Endothelial cell of umbilical vein (primary cell): ENCODE results near the gene CELSR1. TPM values are rescaled to one million over a fixed set of nuclear protein-coding genes. Genes with fewer than 3 reads are reported as not detected.

Experiments used
- BruUV-seq: library from RNA; stranded (reverse); fragments of 400-500 nt; replicated peaks from 2 replicates; lab custom pipeline; 2021; lab: Mats Ljungman, UMichigan
- CTCF ChIA-PET: fragments of 300-600, 350-600 bp; sonication (Branson Sonifier 250); formaldehyde crosslinking; loops from one replicate; lab custom pipeline; 2021; ENCODE audit warnings: antibody characterized with exemption, inconsistent platforms; lab: Charles Lee
- POLR2A ChIA-PET: fragments of 300-600, 350-600 bp; sonication (Branson Sonifier 250); formaldehyde crosslinking; loops from one replicate; lab custom pipeline; 2021; ENCODE audit warnings: antibody characterized with exemption, inconsistent platforms; lab: Charles Lee
- DNase-seq: peaks from one replicate; pipeline ENCODE4 v3.0.0-alpha.2; 2011; ENCODE audit warnings: low read depth, low spot score
- FAIRE-seq: peaks from 2 replicates; lab custom pipeline; 2011; peaks lifted over from hg19 to GRCh38; lab: Jason Lieb, UNC
- H2AFZ ChIP-seq: 2 replicates; pipeline ENCODE4 v1.6.0; 2012; ENCODE audit warnings: low read depth, low read length, control low read depth, inconsistent platforms
- H3K27ac ChIP-seq: 2 replicates; pipeline ENCODE4 v1.5.1; 2011; ENCODE audit warnings: low read depth, mild to moderate bottlenecking, control low read depth, low read length, moderate library complexity; ENCODE audit not compliant: insufficient read depth
- H3K27me3 ChIP-seq, 2 experiments: 2 replicates each; pipeline versions ENCODE4 v1.6.0 to v1.6.1; 2011; ENCODE audit warnings: low read length in 2 of 2, mixed read lengths in 1 of 2; ENCODE audit not compliant: control insufficient read depth in 2 of 2, insufficient read depth in 2 of 2
- H3K36me3 ChIP-seq, 2 experiments: 2 replicates in 1 of 2; 3 replicates in 1 of 2; pipeline ENCODE4 v1.5.1; 2011; ENCODE audit warnings: low read length in 2 of 2, mild to moderate bottlenecking in 1 of 2, moderate library complexity in 1 of 2; ENCODE audit not compliant: control insufficient read depth in 2 of 2, insufficient read depth in 2 of 2; ENCODE audit errors: extremely low read depth in 1 of 2
- H3K4me1 ChIP-seq: 3 replicates; pipeline ENCODE4 v1.5.1; 2011; ENCODE audit warnings: mild to moderate bottlenecking, low read length; ENCODE audit not compliant: control insufficient read depth, insufficient read depth; ENCODE audit errors: extremely low read depth
- H3K4me2 ChIP-seq: 2 replicates; pipeline ENCODE4 v1.6.1; 2011; ENCODE audit warnings: low read length, control low read depth, mixed read lengths; ENCODE audit not compliant: insufficient read depth
- H3K4me3 ChIP-seq, 3 experiments: fragments of 200-600 bp in 1 of 3; sonication (generic), shearing (Covaris generic) in 1 of 3; replicated peaks in 1 of 3; 2 replicates each; pipeline ENCODE4 v1.5.1; 2011 to 2016; ENCODE audit warnings: control low read depth in 3 of 3, low read length in 3 of 3, mild to moderate bottlenecking in 2 of 3, inconsistent platforms in 1 of 3, low read depth in 1 of 3, moderate library complexity in 1 of 3; ENCODE audit not compliant: insufficient read depth in 1 of 3
- H3K79me2 ChIP-seq: 2 replicates; pipeline ENCODE4 v1.6.0; 2012; ENCODE audit warnings: low read length, inconsistent platforms; ENCODE audit not compliant: control insufficient read depth, insufficient read depth
- H3K9ac ChIP-seq: replicated peaks from 2 replicates; pipeline ENCODE3; 2011; ENCODE audit warnings: low read length, control low read depth; ENCODE audit not compliant: insufficient read depth; ENCODE audit errors: extremely low read depth
- H3K9me1 ChIP-seq: replicated peaks from 3 replicates; pipeline ENCODE4 v1.6.0; 2011; ENCODE audit warnings: mild to moderate bottlenecking, low read length; ENCODE audit not compliant: control insufficient read depth, insufficient read depth; ENCODE audit errors: extremely low read depth
- H3K9me3 ChIP-seq: replicated peaks from 2 replicates; pipeline ENCODE4 v1.5.1; 2012; ENCODE audit warnings: low read length, inconsistent platforms; ENCODE audit not compliant: control insufficient read depth, insufficient read depth
- H4K20me1 ChIP-seq: replicated peaks from 2 replicates; pipeline ENCODE3; 2011; ENCODE audit warnings: mild to moderate bottlenecking, low read length; ENCODE audit not compliant: control insufficient read depth, insufficient read depth; ENCODE audit errors: extremely low read depth
- CTCF ChIP-seq, 2 donors: IDR thresholded peaks; 1 replicate in 1 of 2; 2 replicates in 1 of 2; pipeline ENCODE4 v1.5.1; 2011; ENCODE audit warnings: low read length in 2 of 2, mild to moderate bottlenecking in 2 of 2, moderate library complexity in 2 of 2, control low read depth in 1 of 2, inconsistent platforms in 1 of 2, low read depth in 1 of 2; ENCODE audit not compliant: insufficient read depth in 1 of 2; ENCODE audit errors: extremely low read depth in 1 of 2
- EZH2 ChIP-seq: IDR thresholded peaks from 2 replicates; pipeline ENCODE4 v1.6.1; 2012; ENCODE audit warnings: borderline replicate concordance, low read depth, mild to moderate bottlenecking, moderate library complexity, low read length, inconsistent platforms; ENCODE audit not compliant: severe bottlenecking
- FOS ChIP-seq: IDR thresholded peaks from 2 replicates; pipeline ENCODE4 v1.6.1; 2011; ENCODE audit warnings: mild to moderate bottlenecking, low read length, moderate library complexity, borderline replicate concordance; ENCODE audit not compliant: insufficient read depth
- GATA2 ChIP-seq: IDR thresholded peaks from 2 replicates; pipeline ENCODE4 v1.7.0; 2011; ENCODE audit warnings: low read depth, mild to moderate bottlenecking, moderate library complexity, mixed read lengths, low read length; ENCODE audit not compliant: insufficient read length, insufficient read depth
- JUN ChIP-seq: IDR thresholded peaks from 2 replicates; pipeline ENCODE4 v1.6.1; 2011; ENCODE audit warnings: borderline replicate concordance, low read depth; ENCODE audit not compliant: insufficient read length, insufficient read depth
- MAX ChIP-seq: IDR thresholded peaks from 2 replicates; pipeline ENCODE4 v1.6.1; 2011; ENCODE audit not compliant: insufficient read depth, insufficient read length
- MYC ChIP-seq: IDR thresholded peaks from one replicate; pipeline ENCODE4 v1.6.1; 2011; ENCODE audit warnings: mild to moderate bottlenecking, low read depth, low read length
- POLR2A ChIP-seq: IDR thresholded peaks from 2 replicates; pipeline ENCODE4 v1.6.1; 2012; ENCODE audit warnings: low read depth, mild to moderate bottlenecking, control low read depth, low read length
- POLR2AphosphoS5 ChIP-seq: IDR thresholded peaks from 2 replicates; pipeline ENCODE4 v1.6.1; 2012; ENCODE audit warnings: low read depth, mild to moderate bottlenecking, control low read depth, low read length, moderate library complexity; ENCODE audit not compliant: insufficient read depth
- dilution Hi-C: fragments of 300-500 bp; cut with MboI; formaldehyde crosslinking; loops from one replicate; pipeline ENCODE4 v1.15.0; 2019; ENCODE audit warnings: low sequenced_read_pairs; ENCODE audit not compliant: extremely low pct_ligation_motif_present
- intact Hi-C: fragments of 100-400 bp; cut with micrococcal nuclease; formaldehyde crosslinking; loops from one replicate; pipeline ENCODE4 v1.10.0; 2022
- polyA plus RNA-seq, 4 experiments: library from polyadenylated mRNA; depleted of rRNA in 3 of 4; stranded (reverse) in 3 of 4; unstranded in 1 of 4; fragments of >200 nt; gene quantifications; 2 replicates each; pipeline versions ENCODE4 v1.2.1 to v1.2.3, GENCODE V29; 2011 to 2012; ENCODE audit warnings: missing spikeins in 1 of 4
- total RNA-seq: library from RNA; stranded (reverse); gene quantifications from 2 replicates; pipeline ENCODE4 v1.2.3, GENCODE V29; 2021

Gene CELSR1
- total and polyA plus RNA-seq, 2 donors (not counting 3 experiments of a cell fraction or from before 2014, with no cell fraction given): 3.7 to 5.4 TPM

- dilution Hi-C loops (no loop called here), intact Hi-C loops (no loop called here)
- no peak for TF ChIP-seq GATA2
- TF ChIP-seq JUN: no peak
- no peak for TF ChIP-seq POLR2AphosphoS5
- TF ChIP-seq POLR2A: no peak
- TF ChIP-seq MAX: no peak
- TF ChIP-seq CTCF (IDR thresholded peaks at IDR 0.05; ENCODE audit: extremely low read depth in 1 of 2, insufficient read depth in 1 of 2, low read depth in 1 of 2, low read length in 2 of 2): no peak
- no peak for TF ChIP-seq MYC
- TF ChIP-seq EZH2: no peak
- no peak for TF ChIP-seq FOS
- no peak overlapping the region for H3K4me2 ChIP-seq
- no peak overlapping the region for H3K27ac ChIP-seq
- no peaks in the 10 kb centered on the region for H3K9me3 ChIP-seq
- ChIA-PET POLR2A (no interaction called here), CTCF (interaction anchor here (2.3 kb wide), 1 partner anchor 42 kb away, joined by 7 read pairs; no protein-coding TSS in a partner anchor)
- no peaks in the 10 kb centered on the region for H3K9me1 ChIP-seq
- H3K27me3 ChIP-seq: no peaks in the 10 kb centered on the region
- H3K4me3 ChIP-seq: no peak overlapping the region
- DNase-seq (no peak), FAIRE-seq (no peak)
- H4K20me1 ChIP-seq: no peaks in the 10 kb centered on the region
- no peak overlapping the region for H3K9ac ChIP-seq
- H3K36me3 ChIP-seq: no peaks in the 10 kb centered on the region
- H3K4me1 ChIP-seq: peaks cover 4% of the 10 kb centered on the region
- no peaks in the 10 kb centered on the region for H3K79me2 ChIP-seq
- no peak overlapping the region for H2AFZ ChIP-seq
- BruUV-seq: no TSS peak
These were observed 37.2 kb downstream of the CELSR1 start for GRCh38 chr22:46500201-46500600.
